ENCODE measurements around the gene LRRN2. TPM values are rescaled to one million over a fixed set of nuclear protein-coding genes. Genes with fewer than 3 reads are reported as not detected.

Gene LRRN2
- total RNA-seq, 1 donor from 2014 or later = 4.9 TPM

DNA sequence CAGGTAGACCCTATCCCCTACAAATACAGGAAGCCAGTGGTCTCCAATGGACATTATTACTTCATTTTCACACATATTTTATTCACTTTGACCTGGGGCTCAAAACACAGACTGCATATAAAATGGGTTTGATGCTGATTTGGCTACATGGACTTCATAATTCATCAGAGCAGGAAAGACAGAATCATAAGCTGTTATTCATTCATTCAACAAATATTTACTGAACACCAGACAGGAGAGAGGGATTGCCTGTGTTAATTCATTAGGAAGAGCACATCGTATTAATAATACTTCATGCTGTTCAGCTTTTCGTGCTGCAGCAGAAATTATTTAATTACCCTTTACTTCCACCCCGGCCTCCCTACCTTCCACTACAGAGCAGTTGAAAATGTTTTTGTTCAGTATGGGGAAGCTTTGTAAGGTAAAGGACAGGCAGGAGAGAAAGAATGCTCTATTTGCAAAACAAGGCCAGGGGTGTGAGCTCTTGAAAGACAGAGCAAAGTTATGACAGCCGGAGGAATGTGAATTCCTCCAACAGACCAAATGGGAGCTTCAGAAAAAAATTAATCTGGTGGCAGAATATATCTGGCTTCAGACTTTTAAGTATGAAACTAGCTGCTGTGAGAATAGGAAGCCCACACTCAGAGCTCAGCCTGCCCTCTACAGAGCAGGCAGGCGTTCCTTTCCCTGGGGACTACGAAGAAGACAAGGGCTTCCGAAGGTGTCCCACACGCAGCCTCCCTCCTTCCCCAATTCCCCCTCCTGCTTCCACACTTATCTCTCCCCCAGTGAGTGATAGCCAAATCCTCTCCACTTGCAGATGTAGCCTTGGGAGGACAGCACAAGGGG lies 111.3 kb downstream of the LRRN2 start:
- no peak for FAIRE-seq
- H3K27ac ChIP-seq (ENCODE audit: low read depth, low read length) = no peak overlapping the region
- TF ChIP-seq CTCF (IDR thresholded peaks at IDR 0.05; ENCODE audit: insufficient read depth, low read depth, low read length) (no peak), EZH2 (IDR thresholded peaks at IDR 0.05; ENCODE audit: insufficient read depth, low read length) (no peak)
- peaks cover 5% of the 10 kb centered on the region for H3K27me3 ChIP-seq (ENCODE audit: insufficient read depth, low read length)
- H3K4me3 Mint-ChIP-seq (ENCODE audit: unreplicated experiment) = no peak overlapping the region
- peaks cover 2% of the 10 kb centered on the region for H3K36me3 Mint-ChIP-seq (ENCODE audit: low read depth, unreplicated experiment)
- no peaks in the 10 kb centered on the region for H4K20me1 ChIP-seq (ENCODE audit: insufficient read depth, low read length)
- no peaks in the 10 kb centered on the region for H3K36me3 ChIP-seq (ENCODE audit: insufficient read depth, low read length)
- no peak overlapping the region for H3K9ac ChIP-seq (ENCODE audit: low read length)
- peak overlapping the region; percentile 48 for H3K27ac Mint-ChIP-seq (ENCODE audit: unreplicated experiment)
- H3K4me1 ChIP-seq (ENCODE audit: insufficient read depth, low read length) = peaks cover 14% of the 10 kb centered on the region
- H3K4me3 ChIP-seq (ENCODE audit: insufficient read depth, low read depth, low read length) = no peak overlapping the region
- peak overlapping the region; percentile 32 for H3K4me2 ChIP-seq (ENCODE audit: low read length)
- peaks cover 18% of the 10 kb centered on the region for H3K27me3 Mint-ChIP-seq (ENCODE audit: low read depth, unreplicated experiment)
- no peaks in the 10 kb centered on the region for H3K79me2 ChIP-seq (ENCODE audit: insufficient read depth, low read length)
- H3K9me3 ChIP-seq (ENCODE audit: insufficient read depth, low read depth, low read length) = no peaks in the 10 kb centered on the region
- no peak for DNase-seq (ENCODE audit: low read depth)
- H3K9me3 Mint-ChIP-seq (ENCODE audit: unreplicated experiment) = peaks cover 4% of the 10 kb centered on the region
- peaks cover 34% of the 10 kb centered on the region for H3K4me1 Mint-ChIP-seq (ENCODE audit: low read depth, unreplicated experiment)
- no peak overlapping the region for H2AFZ ChIP-seq (ENCODE audit: low read depth, low read length)

DNA sequence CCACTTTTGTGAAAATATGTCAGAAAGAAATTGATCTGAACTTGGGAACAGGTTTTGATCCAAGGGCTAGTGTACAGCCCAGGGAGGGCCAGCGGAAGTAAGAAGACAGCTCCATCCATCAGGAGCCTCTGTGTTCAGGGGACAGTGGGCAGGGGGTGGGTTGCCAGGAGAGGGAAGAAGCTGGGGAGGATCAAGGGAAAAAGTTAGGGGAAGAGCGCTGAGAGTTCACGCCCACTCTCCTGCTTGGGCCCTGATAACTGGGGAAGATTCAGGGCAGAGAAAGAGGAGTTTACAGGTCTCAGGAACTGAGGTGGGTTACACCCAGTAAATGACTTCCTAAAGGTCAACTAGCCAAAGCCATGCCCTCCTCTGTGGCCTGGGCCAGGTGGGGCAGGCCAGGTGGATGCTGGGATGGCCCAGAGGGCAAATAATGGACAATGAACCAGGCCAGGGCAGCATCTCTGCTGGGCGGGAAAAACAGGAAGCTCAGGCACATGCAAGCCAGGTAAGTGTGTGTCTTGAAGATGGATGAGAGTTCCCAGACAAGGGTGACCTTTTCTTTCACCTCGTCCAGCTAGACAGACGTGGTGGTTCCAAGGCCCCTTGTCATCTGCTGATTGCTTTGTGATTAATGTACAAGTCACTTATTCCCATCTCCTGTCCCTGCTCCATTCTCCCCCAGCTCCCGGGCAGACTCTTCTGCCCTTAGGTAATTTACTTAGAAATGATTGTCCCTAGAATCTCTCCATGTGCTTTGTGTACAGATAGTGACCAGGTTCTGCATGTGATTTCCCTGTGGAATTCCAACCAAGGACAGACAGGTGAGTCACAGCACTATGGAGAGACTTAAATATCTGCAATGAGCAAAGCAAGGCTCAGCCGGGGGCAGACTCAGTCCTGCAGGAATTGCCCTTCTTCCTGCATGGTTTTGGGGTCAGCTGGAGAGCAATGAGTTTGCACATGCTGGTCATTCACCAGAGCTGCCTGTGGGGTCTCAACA lies 112.3 kb downstream of the LRRN2 start:
- TF ChIP-seq CTCF (IDR thresholded peaks at IDR 0.05; ENCODE audit: insufficient read depth, low read depth, low read length) (no peak), EZH2 (IDR thresholded peaks at IDR 0.05; ENCODE audit: insufficient read depth, low read length) (no peak)
- peaks cover 34% of the 10 kb centered on the region for H3K4me1 Mint-ChIP-seq (ENCODE audit: low read depth, unreplicated experiment)
- peaks cover 14% of the 10 kb centered on the region for H3K4me1 ChIP-seq (ENCODE audit: insufficient read depth, low read length)
- peaks cover 2% of the 10 kb centered on the region for H3K36me3 Mint-ChIP-seq (ENCODE audit: low read depth, unreplicated experiment)
- no peak overlapping the region for H3K27ac Mint-ChIP-seq (ENCODE audit: unreplicated experiment)
- DNase-seq (ENCODE audit: low read depth) (peak; percentile 55), FAIRE-seq (no peak)
- no peak overlapping the region for H3K4me3 Mint-ChIP-seq (ENCODE audit: unreplicated experiment)
- peak overlapping the region; percentile 32 for H3K4me2 ChIP-seq (ENCODE audit: low read length)
- H3K9me3 ChIP-seq (ENCODE audit: insufficient read depth, low read depth, low read length) = no peaks in the 10 kb centered on the region
- no peaks in the 10 kb centered on the region for H3K36me3 ChIP-seq (ENCODE audit: insufficient read depth, low read length)
- H3K79me2 ChIP-seq (ENCODE audit: insufficient read depth, low read length) = no peaks in the 10 kb centered on the region
- peaks cover 4% of the 10 kb centered on the region for H3K9me3 Mint-ChIP-seq (ENCODE audit: unreplicated experiment)
- H4K20me1 ChIP-seq (ENCODE audit: insufficient read depth, low read length) = no peaks in the 10 kb centered on the region
- peaks cover 5% of the 10 kb centered on the region for H3K27me3 ChIP-seq (ENCODE audit: insufficient read depth, low read length)
- no peak overlapping the region for H2AFZ ChIP-seq (ENCODE audit: low read depth, low read length)
- H3K27me3 Mint-ChIP-seq (ENCODE audit: low read depth, unreplicated experiment) = peaks cover 18% of the 10 kb centered on the region
- no peak overlapping the region for H3K27ac ChIP-seq (ENCODE audit: low read depth, low read length)
- no peak overlapping the region for H3K9ac ChIP-seq (ENCODE audit: low read length)
- H3K4me3 ChIP-seq (ENCODE audit: insufficient read depth, low read depth, low read length) = no peak overlapping the region

All from astrocyte (in vitro differentiated cells and primary cell).